ENCODE data around the gene TOMM6.

DNA sequence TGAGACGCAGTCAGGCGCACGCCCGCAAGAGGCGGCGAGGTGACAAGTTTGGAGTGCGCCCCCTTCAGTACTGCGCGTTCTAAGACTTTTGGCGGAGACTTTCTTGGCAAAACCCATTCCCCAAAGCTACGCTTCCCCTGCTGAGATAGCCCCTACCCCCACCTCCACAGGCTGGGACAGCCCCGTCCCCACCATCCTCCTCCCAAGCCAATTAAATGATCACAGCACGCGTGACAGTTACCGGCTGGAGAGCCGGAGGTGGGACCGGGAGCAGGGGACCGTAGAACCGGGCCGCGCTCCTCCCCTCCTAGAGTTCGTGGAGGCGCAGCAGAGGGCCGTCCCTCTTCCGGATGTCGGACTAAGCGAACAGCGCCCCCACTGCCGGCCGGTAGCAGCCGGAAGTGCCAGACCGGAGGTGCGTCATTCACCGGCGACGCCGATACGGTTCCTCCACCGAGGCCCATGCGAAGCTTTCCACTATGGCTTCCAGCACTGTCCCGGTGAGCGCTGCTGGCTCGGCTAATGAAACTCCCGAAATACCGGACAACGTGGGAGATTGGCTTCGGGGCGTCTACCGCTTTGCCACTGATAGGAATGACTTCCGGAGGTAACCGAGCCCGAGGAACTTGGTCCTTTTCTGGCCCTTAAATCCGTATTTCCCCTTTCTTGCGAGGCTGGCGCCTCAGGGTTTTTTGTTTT is at the start of gene TOMM6:
- TF ChIP-seq CTCF (IDR thresholded peaks at IDR 0.05; ENCODE audit: poor library complexity, severe bottlenecking) (peak; percentile 98), SMC3 (conservative IDR thresholded peaks at IDR 0.05; ENCODE audit: poor library complexity) (peak; percentile 29), EZH2 (IDR thresholded peaks at IDR 0.05; ENCODE audit: borderline replicate concordance, insufficient read depth, low read length, poor library complexity, severe bottlenecking) (no peak), MXI1 (conservative IDR thresholded peaks at IDR 0.05; ENCODE audit: poor library complexity, severe bottlenecking) (peak; percentile 94), EP300 (conservative IDR thresholded peaks at IDR 0.05; ENCODE audit: poor library complexity, severe bottlenecking) (peak; percentile 47)
- TF ChIP-seq, protein P1, sequence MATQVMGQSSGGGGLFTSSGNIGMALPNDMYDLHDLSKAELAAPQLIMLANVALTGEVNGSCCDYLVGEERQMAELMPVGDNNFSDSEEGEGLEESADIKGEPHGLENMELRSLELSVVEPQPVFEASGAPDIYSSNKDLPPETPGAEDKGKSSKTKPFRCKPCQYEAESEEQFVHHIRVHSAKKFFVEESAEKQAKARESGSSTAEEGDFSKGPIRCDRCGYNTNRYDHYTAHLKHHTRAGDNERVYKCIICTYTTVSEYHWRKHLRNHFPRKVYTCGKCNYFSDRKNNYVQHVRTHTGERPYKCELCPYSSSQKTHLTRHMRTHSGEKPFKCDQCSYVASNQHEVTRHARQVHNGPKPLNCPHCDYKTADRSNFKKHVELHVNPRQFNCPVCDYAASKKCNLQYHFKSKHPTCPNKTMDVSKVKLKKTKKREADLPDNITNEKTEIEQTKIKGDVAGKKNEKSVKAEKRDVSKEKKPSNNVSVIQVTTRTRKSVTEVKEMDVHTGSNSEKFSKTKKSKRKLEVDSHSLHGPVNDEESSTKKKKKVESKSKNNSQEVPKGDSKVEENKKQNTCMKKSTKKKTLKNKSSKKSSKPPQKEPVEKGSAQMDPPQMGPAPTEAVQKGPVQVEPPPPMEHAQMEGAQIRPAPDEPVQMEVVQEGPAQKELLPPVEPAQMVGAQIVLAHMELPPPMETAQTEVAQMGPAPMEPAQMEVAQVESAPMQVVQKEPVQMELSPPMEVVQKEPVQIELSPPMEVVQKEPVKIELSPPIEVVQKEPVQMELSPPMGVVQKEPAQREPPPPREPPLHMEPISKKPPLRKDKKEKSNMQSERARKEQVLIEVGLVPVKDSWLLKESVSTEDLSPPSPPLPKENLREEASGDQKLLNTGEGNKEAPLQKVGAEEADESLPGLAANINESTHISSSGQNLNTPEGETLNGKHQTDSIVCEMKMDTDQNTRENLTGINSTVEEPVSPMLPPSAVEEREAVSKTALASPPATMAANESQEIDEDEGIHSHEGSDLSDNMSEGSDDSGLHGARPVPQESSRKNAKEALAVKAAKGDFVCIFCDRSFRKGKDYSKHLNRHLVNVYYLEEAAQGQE (IDR thresholded peaks at IDR 0.05; ENCODE audit: borderline replicate concordance), result peak; percentile 50
